WI38 (cell line): Measurements from ENCODE around the gene PSTPIP2.
"Not testable (repeated sequence)": the region's sequence is repeated elsewhere in the genome, so short reads cannot be mapped to it uniquely, and the experiment has no call there.

Experiments used
- H3K4me3 ChIP-seq: 2 replicates; pipeline ENCODE4 v1.5.1; 2011; ENCODE audit warnings: low read depth, mild to moderate bottlenecking, control low read depth, low read length
- CTCF ChIP-seq: IDR thresholded peaks from 2 replicates; pipeline ENCODE4 v1.5.1; 2012; ENCODE audit warnings: low read depth, mild to moderate bottlenecking, control low read depth, low read length

Gene PSTPIP2

GRCh38 chr18:46001892-46002291, 70.2 kb downstream of the PSTPIP2 start:
- TF ChIP-seq CTCF = no peak
- no peak overlapping the region for H3K4me3 ChIP-seq

GRCh38 chr18:46001074-46001473, 71.0 kb downstream of the PSTPIP2 start:
- H3K4me3 ChIP-seq = no peak overlapping the region
- TF ChIP-seq CTCF = no peak

GRCh38 chr18:45999536-45999935, 72.5 kb downstream of the PSTPIP2 start:
- no peak for TF ChIP-seq CTCF
- no peak overlapping the region for H3K4me3 ChIP-seq

GRCh38 chr18:45998244-45998643, 73.8 kb downstream of the PSTPIP2 start:
- TF ChIP-seq CTCF = no peak
- no peak overlapping the region for H3K4me3 ChIP-seq

GRCh38 chr18:45997700-45998151, 74.3 kb downstream of the PSTPIP2 start:
- no peak overlapping the region for H3K4me3 ChIP-seq
- TF ChIP-seq CTCF = no peak

GRCh38 chr18:45995461-45995860, 76.6 kb downstream of the PSTPIP2 start:
- no peak overlapping the region for H3K4me3 ChIP-seq
- TF ChIP-seq CTCF = no peak

GRCh38 chr18:45993438-45993837, 78.6 kb downstream of the PSTPIP2 start:
- TF ChIP-seq CTCF = no peak

GRCh38 chr18:45992527-45992926, 79.5 kb downstream of the PSTPIP2 start:
- not testable (repeated sequence) for H3K4me3 ChIP-seq

More at GRCh38 chr18:45993438-45993837, 78.6 kb downstream of the PSTPIP2 start:
- H3K4me3 ChIP-seq = no peak overlapping the region
